ENCODE measurements around the gene CEP63. TPM values are rescaled to one million over a fixed set of nuclear protein-coding genes. Genes with fewer than 3 reads are reported as not detected.

Gene CEP63
- total and polyA plus RNA-seq, 9 of the 15 experiments (the other 6 are each of a cell fraction or from before 2014, with no cell fraction given) = 5.1 to 17.8 (median 10.6) TPM

DNA sequence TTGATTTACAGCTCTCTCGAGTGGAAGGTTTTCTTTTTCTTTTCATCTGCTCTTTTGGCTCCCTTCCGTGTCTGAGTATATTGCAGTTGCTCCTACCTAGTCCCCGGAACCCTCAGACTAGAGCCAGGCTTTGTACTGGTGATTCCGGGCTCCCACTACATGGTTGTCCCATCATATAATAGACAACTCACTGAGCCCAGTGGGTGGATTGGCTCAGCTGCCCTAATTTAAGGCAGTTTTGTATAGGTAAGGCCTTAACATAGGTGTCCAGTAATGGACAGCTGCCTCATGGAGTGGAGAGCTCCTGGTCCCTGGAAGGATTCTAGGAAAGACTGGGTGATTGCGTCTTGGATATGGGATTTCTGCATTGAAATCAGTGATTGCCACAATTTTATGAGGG lies 106.9 kb downstream of the CEP63 start:
- TF ChIP-seq ATF7 (IDR thresholded peaks at IDR 0.05) = no peak
- no peak for TF ChIP-seq POLR2B (IDR thresholded peaks at IDR 0.05; ENCODE audit: low read depth, partially characterized antibody)
- no peak for TF ChIP-seq ZNF561 (CRISPR knock-in tag; conservative IDR thresholded peaks at IDR 0.05)
- TF ChIP-seq, protein P1, sequence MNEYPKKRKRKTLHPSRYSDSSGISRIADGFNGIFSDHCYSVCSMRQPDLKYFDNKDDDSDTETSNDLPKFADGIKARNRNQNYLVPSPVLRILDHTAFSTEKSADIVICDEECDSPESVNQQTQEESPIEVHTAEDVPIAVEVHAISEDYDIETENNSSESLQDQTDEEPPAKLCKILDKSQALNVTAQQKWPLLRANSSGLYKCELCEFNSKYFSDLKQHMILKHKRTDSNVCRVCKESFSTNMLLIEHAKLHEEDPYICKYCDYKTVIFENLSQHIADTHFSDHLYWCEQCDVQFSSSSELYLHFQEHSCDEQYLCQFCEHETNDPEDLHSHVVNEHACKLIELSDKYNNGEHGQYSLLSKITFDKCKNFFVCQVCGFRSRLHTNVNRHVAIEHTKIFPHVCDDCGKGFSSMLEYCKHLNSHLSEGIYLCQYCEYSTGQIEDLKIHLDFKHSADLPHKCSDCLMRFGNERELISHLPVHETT (CRISPR knock-in tag; conservative IDR thresholded peaks at IDR 0.05 in 1 of 2, IDR thresholded peaks at IDR 0.05 in 1 of 2) = no peak
- no peak for TF ChIP-seq SMARCE1 (IDR thresholded peaks at IDR 0.05)
- no peak for TF ChIP-seq TGIF2 (CRISPR knock-in tag; IDR thresholded peaks at IDR 0.05)
- TF ChIP-seq, protein P2, sequence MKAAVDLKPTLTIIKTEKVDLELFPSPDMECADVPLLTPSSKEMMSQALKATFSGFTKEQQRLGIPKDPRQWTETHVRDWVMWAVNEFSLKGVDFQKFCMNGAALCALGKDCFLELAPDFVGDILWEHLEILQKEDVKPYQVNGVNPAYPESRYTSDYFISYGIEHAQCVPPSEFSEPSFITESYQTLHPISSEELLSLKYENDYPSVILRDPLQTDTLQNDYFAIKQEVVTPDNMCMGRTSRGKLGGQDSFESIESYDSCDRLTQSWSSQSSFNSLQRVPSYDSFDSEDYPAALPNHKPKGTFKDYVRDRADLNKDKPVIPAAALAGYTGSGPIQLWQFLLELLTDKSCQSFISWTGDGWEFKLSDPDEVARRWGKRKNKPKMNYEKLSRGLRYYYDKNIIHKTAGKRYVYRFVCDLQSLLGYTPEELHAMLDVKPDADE (conservative IDR thresholded peaks at IDR 0.05; ENCODE audit: control insufficient read depth, low read depth, low read length) = no peak
- no peak for TF ChIP-seq NR4A1 (CRISPR knock-in tag; IDR thresholded peaks at IDR 0.05)
- no peak for TF ChIP-seq NR4A1 (tag; IDR thresholded peaks at IDR 0.05)
- TF ChIP-seq, protein P3, sequence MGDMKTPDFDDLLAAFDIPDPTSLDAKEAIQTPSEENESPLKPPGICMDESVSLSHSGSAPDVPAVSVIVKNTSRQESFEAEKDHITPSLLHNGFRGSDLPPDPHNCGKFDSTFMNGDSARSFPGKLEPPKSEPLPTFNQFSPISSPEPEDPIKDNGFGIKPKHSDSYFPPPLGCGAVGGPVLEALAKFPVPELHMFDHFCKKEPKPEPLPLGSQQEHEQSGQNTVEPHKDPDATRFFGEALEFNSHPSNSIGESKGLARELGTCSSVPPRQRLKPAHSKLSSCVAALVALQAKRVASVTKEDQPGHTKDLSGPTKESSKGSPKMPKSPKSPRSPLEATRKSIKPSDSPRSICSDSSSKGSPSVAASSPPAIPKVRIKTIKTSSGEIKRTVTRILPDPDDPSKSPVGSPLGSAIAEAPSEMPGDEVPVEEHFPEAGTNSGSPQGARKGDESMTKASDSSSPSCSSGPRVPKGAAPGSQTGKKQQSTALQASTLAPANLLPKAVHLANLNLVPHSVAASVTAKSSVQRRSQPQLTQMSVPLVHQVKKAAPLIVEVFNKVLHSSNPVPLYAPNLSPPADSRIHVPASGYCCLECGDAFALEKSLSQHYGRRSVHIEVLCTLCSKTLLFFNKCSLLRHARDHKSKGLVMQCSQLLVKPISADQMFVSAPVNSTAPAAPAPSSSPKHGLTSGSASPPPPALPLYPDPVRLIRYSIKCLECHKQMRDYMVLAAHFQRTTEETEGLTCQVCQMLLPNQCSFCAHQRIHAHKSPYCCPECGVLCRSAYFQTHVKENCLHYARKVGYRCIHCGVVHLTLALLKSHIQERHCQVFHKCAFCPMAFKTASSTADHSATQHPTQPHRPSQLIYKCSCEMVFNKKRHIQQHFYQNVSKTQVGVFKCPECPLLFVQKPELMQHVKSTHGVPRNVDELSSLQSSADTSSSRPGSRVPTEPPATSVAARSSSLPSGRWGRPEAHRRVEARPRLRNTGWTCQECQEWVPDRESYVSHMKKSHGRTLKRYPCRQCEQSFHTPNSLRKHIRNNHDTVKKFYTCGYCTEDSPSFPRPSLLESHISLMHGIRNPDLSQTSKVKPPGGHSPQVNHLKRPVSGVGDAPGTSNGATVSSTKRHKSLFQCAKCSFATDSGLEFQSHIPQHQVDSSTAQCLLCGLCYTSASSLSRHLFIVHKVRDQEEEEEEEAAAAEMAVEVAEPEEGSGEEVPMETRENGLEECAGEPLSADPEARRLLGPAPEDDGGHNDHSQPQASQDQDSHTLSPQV (IDR thresholded peaks at IDR 0.05) = no peak
- no peak for TF ChIP-seq CBFB (CRISPR knock-in tag; IDR thresholded peaks at IDR 0.05)
- no peak for TF ChIP-seq HDAC3 (IDR thresholded peaks at IDR 0.05; ENCODE audit: borderline replicate concordance, partially characterized antibody)
- TF ChIP-seq PML (IDR thresholded peaks at IDR 0.05; ENCODE audit: low read length) = no peak
- TF ChIP-seq, protein P4, sequence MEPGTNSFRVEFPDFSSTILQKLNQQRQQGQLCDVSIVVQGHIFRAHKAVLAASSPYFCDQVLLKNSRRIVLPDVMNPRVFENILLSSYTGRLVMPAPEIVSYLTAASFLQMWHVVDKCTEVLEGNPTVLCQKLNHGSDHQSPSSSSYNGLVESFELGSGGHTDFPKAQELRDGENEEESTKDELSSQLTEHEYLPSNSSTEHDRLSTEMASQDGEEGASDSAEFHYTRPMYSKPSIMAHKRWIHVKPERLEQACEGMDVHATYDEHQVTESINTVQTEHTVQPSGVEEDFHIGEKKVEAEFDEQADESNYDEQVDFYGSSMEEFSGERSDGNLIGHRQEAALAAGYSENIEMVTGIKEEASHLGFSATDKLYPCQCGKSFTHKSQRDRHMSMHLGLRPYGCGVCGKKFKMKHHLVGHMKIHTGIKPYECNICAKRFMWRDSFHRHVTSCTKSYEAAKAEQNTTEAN (CRISPR knock-in tag; IDR thresholded peaks at IDR 0.05) = no peak
- no peak for TF ChIP-seq KLF1 (tag; IDR thresholded peaks at IDR 0.05)
- Histone ChIP-seq H3K4me1 (replicated peaks in 1 of 2; ENCODE audit: control insufficient read depth in 2 of 2, insufficient read depth in 2 of 2, low read length in 2 of 2) (no peaks in the 10 kb centered on the region), H3K9me3 (replicated peaks; ENCODE audit: control insufficient read depth, insufficient read depth, low read depth, low read length) (no peaks in the 10 kb centered on the region), H3K4me2 (ENCODE audit: insufficient read depth, low read length) (no peak overlapping the region), H3K9me1 (ENCODE audit: control insufficient read depth, insufficient read depth, low read length) (no peaks in the 10 kb centered on the region), H3K9ac (ENCODE audit: insufficient read depth in 1 of 2, low read depth in 2 of 2, low read length in 2 of 2) (no peak overlapping the region), H2AFZ (ENCODE audit: low read depth, low read length) (no peak overlapping the region), H3K4me3 (no peak overlapping the region), H3K27me3 (ENCODE audit: control insufficient read depth in 2 of 2, insufficient read depth in 2 of 2, low read length in 2 of 2) (peaks cover 0 to 10% of the 10 kb centered on the region in 2 experiments; a peak in 1 of 5 replicates), H3K27ac (ENCODE audit: extremely low read depth, low read depth, low read length) (no peak overlapping the region), H4K20me1 (replicated peaks; ENCODE audit: control insufficient read depth, insufficient read depth, low read length) (no peaks in the 10 kb centered on the region), H3K36me3 (ENCODE audit: control insufficient read depth, insufficient read depth, low read length) (no peaks in the 10 kb centered on the region), H3K79me2 (ENCODE audit: control insufficient read depth, insufficient read depth, low read length) (no peaks in the 10 kb centered on the region)
- CTCF ChIA-PET (ENCODE audit: low intra/inter-chr PET ratio) = no interaction called here
- BruUV-seq (replicated peaks) = no TSS peak
- 0% methylated on average over 5 of the region's 5 CpGs for WGBS (ENCODE audit: insufficient coverage, low coverage, missing lambda C conversion rate)
- POLR2A ChIA-PET = no interaction called here
- FAIRE-seq (no peak), DNase-seq (ENCODE audit: extremely low read depth in 1 of 4, low spot score in 3 of 4) (no peak), ATAC-seq (no peak)
- intact Hi-C loops (cut with micrococcal nuclease) = no loop called here
- in situ Hi-C loops (cut with MboI) = no loop called here
